RWPE2 (cell line): ENCODE measurements around the gene OR5AN1.
"Not testable (repeated sequence)": the region's sequence is repeated elsewhere in the genome, so short reads cannot be mapped to it uniquely, and the experiment has no call there.

Experiments
- ATAC-seq: fragments of 200-7000 bp; cut with Tn5 transposase; 3 replicates; pipeline ENCODE4 v1.9.1; 2021; ENCODE audit warnings: low read depth
- DNase-seq: peaks from one replicate; pipeline ENCODE4 v3.0.0-alpha.2; 2020; ENCODE audit warnings: low spot score
- H3K27ac ChIP-seq: fragments of 450-650 bp; 2 replicates; pipeline ENCODE4 v1.5.1; 2017; ENCODE audit warnings: mild to moderate bottlenecking; ENCODE audit not compliant: poor library complexity, severe bottlenecking
- H3K27me3 ChIP-seq: fragments of 250-450 bp; sonication (Bioruptor Pico); 2 replicates; pipeline ENCODE4 v1.5.1; 2021; ENCODE audit warnings: mild to moderate bottlenecking, moderate library complexity; ENCODE audit not compliant: insufficient read depth, poor library complexity, severe bottlenecking
- H3K36me3 ChIP-seq: fragments of 250-450 bp; sonication (Bioruptor Pico); 2 replicates; pipeline ENCODE4 v1.5.1; 2020; ENCODE audit warnings: low read depth, mild to moderate bottlenecking, moderate library complexity
- H3K4me1 ChIP-seq: fragments of 250-450 bp; sonication (Bioruptor Pico); 2 replicates; pipeline ENCODE4 v1.5.1; 2021; ENCODE audit warnings: mild to moderate bottlenecking, moderate library complexity; ENCODE audit not compliant: insufficient read depth, poor library complexity, severe bottlenecking
- H3K4me3 ChIP-seq: fragments of 250-450 bp; sonication (Bioruptor Pico); 2 replicates; pipeline ENCODE4 v1.5.1; 2021; ENCODE audit warnings: mild to moderate bottlenecking, moderate library complexity; ENCODE audit not compliant: severe bottlenecking
- H3K9me3 ChIP-seq: fragments of 250-450 bp; sonication (Bioruptor Pico); 2 replicates; pipeline ENCODE4 v1.5.1; 2021; ENCODE audit warnings: mild to moderate bottlenecking, moderate library complexity; ENCODE audit not compliant: severe bottlenecking
- CTCF ChIP-seq: fragments of 450-650 bp; IDR thresholded peaks from one replicate; pipeline ENCODE4 v1.5.1; 2017; ENCODE audit warnings: mild to moderate bottlenecking, moderate library complexity; ENCODE audit not compliant: poor library complexity, severe bottlenecking

The OR5AN1 gene

GRCh38 chr11:59368238-59369022 is 9.7 kb downstream of the OR5AN1 start:
- Histone ChIP-seq H3K9me3 (no peaks in the 10 kb centered on the region), H3K4me3 (no peak overlapping the region), H3K4me1 (no peaks in the 10 kb centered on the region), H3K36me3 (no peaks in the 10 kb centered on the region), H3K27ac (no peak overlapping the region), H3K27me3 (no peaks in the 10 kb centered on the region)
- TF ChIP-seq CTCF, result no peak
- no peak for DNase-seq
- ATAC-seq, result no peak

GRCh38 chr11:59372324-59372723 is 13.6 kb downstream of the OR5AN1 start:
- H3K27ac ChIP-seq, H3K4me1 ChIP-seq, H3K27me3 ChIP-seq, H3K36me3 ChIP-seq, ATAC-seq, H3K4me3 ChIP-seq, H3K9me3 ChIP-seq, DNase-seq: not testable (repeated sequence)

- Histone ChIP-seq H3K4me3 (no peak overlapping the region), H3K4me1 (no peaks in the 10 kb centered on the region), H3K36me3 (no peaks in the 10 kb centered on the region), H3K27me3 (no peaks in the 10 kb centered on the region), H3K9me3 (no peaks in the 10 kb centered on the region), H3K27ac (no peak overlapping the region)
- no peak for TF ChIP-seq CTCF
- DNase-seq (no peak), ATAC-seq (no peak)
Measured at GRCh38 chr11:59380263-59381059, 21.8 kb downstream of the OR5AN1 start.

- Histone ChIP-seq H3K36me3 (no peaks in the 10 kb centered on the region), H3K27ac (no peak overlapping the region), H3K9me3 (no peaks in the 10 kb centered on the region), H3K27me3 (no peaks in the 10 kb centered on the region), H3K4me1 (no peaks in the 10 kb centered on the region), H3K4me3 (no peak overlapping the region)
- no peak for ATAC-seq
- DNase-seq, result no peak
- TF ChIP-seq CTCF, result no peak
Measured at GRCh38 chr11:59394186-59394585, 35.5 kb downstream of the OR5AN1 start.

- ATAC-seq (no peak), DNase-seq (no peak)
- Histone ChIP-seq H3K4me3 (no peak overlapping the region), H3K27me3 (no peaks in the 10 kb centered on the region), H3K27ac (no peak overlapping the region), H3K36me3 (no peaks in the 10 kb centered on the region), H3K9me3 (peaks cover 5% of the 10 kb centered on the region), H3K4me1 (no peaks in the 10 kb centered on the region)
- no peak for TF ChIP-seq CTCF
Measured at GRCh38 chr11:59400461-59401261, 42.0 kb downstream of the OR5AN1 start.
